HG03045 (cell line): ENCODE results near the gene ANKMY1.

Experiments
- ATAC-seq: cut with Tn5 transposase; IDR thresholded peaks from one replicate; pipeline ENCODE4 v1.9.1; 2021; ENCODE audit warnings: mild to moderate bottlenecking, moderate library complexity; ENCODE audit not compliant: unreplicated experiment

ANKMY1 gene

DNA sequence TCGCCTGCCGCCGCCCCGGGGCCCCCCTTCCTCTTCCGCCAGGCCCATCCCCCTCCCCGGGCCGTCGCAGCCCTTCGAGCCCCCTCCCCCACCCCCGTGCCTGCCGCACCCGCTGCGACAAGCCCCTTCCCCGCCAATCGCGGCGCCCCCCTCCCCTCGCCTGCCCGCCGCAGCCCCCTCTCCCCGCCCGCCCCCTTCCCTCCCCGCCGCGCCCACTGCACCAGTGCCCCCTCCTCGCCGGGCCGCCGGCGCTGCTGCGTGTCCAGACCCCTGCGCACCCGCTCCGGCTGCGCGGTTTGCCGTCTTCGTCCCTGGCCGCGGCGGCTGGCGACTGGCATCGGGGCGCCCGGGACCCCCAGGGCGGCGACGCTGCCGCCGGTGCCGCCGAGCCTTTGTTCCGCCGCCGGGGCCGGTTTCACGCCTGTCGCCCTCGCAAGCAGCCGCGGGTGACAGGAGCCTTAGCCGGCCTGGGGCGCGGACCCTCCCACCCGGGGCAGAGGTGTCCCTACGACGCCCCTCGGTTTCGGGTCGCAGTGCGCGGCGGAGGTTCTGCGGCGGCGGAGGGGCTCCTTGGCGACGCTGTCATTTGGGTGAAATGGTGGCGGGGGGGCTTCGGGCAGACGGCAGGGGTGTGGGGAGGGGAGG, 104.2 kb downstream of the ANKMY1 start:
- ATAC-seq: no peak

DNA sequence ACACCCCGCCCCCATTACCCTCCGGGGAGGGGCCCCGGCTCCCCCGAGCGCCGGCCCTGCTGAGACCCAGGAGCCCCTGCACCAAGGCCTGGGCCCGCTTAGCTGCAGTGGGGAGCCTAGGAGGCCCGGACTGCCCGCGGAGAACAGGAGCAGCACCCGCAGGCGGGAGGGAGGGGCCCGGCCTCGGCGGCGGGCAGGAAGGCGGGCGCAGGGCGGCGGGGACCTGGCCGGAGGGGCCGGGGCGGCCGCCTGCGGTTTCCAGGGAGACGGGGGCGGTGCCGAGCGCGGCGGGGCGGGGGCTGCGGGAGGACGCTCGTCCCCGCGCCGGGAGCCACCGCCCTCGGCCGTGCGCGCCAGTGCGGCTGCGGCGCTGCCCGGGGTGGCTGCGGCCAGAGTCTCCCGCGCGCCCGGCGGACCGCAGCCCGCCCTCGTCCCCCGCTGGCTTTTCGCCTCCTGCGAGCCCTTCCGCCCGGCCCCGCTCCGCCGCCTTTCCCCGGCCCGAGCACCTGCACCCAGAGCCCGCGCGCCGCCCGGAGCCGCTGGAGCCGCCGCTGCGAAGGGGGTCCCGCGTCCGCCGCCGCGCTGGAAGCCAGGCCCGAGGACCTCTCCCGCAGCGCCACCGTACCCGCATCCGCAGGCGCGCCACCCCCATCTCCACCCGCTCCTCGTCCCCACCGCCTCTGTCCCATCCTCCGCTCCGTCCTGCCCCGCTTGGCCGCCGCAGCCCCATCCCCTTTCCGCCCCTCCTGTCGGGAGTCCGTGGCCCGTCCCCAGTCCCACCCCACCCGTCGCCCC, 105.1 kb downstream of the ANKMY1 start:
- no peak for ATAC-seq

DNA sequence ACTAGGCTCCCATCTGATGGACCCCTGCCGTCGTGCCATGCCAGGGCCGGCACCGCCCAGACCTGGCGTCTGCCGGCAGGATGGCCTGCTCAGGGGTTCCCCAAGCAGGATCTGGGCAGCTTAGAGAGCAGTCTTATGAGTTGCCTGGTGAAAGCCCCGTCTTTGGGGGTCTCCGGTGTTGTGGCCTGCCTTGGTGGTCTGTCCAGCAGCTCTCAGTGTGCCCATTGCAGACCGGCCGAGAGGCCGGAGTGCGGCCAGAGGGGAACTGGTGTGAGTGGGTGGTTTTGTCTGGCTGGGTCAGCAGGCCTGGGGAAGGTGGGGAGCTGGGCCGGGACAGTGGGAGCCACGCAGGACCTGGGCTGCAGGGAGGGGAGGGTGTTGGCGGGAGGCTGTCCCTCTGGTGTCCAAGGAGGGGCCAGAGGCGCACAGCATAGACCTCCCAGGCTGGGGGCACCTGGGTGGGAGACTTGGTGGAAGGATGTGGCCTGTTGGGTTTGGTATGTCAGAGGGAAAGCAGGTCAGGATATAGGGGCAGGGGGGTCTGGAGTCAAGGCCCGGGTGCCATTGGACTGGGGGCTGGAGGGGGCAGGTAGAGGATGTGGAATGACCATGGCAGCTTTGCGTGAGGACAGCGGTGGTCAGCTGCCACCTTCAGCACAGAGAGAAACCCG, 105.9 kb downstream of the ANKMY1 start:
- ATAC-seq: no peak

DNA sequence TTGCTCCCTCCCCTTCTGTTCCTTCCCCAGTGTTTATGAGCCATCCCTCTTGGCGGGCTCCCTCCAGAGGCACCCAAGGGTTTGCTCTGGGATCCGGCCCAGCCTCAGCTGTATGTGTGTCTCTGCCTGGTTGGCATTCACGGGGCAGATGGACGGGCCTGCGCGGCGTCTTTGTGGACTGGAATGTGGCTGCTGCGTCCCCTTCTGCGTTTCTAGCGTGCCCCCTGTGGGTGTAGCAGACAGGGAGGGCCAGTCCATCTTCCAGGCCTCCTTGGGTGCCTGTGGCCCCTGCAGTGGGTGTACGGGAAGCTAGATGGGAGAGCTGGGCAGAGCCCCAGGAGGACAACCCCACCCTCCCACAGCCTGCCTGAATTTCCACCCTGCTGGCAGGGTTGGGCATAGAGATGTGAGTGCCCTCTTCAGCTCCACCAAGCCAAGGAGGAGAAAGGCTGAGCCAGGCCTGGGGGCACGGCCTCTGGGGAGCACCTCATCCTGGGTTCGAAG, 106.6 kb downstream of the ANKMY1 start:
- ATAC-seq: no peak

DNA sequence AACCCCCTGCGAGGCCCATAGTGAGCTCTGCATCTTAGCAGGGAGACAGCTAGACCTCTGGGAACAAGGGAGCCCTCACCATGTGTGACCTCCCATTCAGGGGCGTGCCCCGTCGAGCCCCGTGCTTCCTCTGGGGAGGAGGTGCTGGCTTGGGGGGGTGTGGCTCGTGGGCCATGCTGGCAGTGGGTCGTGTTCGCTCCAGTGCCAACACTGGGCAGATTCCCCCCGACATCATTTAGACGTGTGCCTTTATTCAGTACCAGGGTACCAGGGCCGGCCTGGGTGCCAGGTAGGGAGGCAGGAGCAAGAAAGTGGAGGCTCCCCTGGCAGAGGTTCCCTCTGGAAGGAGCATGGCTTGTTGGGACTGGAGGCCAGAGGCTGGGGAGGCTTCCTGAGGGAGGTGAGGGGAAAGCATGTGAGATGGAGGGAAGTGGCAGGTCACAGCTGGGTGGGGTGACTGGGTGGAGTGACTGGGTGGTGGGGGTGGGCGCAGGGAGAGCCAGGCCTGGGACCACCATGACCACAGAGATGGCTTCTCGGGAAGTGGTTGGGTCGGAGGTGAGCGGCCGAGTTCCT, 107.2 kb downstream of the ANKMY1 start:
- ATAC-seq: no peak

DNA sequence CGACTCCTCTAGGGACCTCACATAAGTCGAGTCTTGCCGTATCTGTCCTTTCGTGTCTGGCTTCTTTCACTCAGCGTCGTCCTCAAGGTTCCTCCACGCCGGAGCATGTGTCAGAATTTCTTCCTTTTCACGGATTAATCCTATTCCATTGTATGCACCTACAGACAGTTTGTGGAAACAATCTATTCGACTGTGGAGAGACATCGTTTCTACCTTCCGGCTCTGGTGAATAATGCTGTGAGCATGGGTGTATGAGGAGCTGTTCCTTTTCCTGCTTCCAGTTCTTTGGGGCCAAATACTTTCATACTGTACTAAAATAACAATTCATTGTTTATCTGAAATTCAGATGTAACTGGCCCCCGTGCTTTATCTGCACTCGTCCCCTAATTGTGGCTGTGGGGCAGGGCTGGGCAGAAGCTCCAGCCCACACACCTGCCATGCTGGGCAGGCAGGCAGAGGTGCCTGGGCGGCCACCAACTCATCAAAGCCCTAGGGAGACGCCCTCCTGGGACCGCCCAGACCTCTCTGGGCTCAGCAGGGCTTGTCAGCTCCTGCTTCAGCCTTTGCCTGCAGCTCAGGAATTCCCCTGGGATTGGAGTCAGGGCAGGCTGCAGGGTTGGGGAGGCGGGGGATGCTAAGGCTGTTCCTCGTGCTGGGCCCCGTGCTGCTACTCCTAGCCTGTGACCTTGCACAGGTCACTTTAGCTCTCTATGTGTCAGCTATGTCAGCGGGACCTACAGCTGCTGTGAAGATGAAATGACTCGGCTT, 107.8 kb downstream of the ANKMY1 start:
- no peak for ATAC-seq

DNA sequence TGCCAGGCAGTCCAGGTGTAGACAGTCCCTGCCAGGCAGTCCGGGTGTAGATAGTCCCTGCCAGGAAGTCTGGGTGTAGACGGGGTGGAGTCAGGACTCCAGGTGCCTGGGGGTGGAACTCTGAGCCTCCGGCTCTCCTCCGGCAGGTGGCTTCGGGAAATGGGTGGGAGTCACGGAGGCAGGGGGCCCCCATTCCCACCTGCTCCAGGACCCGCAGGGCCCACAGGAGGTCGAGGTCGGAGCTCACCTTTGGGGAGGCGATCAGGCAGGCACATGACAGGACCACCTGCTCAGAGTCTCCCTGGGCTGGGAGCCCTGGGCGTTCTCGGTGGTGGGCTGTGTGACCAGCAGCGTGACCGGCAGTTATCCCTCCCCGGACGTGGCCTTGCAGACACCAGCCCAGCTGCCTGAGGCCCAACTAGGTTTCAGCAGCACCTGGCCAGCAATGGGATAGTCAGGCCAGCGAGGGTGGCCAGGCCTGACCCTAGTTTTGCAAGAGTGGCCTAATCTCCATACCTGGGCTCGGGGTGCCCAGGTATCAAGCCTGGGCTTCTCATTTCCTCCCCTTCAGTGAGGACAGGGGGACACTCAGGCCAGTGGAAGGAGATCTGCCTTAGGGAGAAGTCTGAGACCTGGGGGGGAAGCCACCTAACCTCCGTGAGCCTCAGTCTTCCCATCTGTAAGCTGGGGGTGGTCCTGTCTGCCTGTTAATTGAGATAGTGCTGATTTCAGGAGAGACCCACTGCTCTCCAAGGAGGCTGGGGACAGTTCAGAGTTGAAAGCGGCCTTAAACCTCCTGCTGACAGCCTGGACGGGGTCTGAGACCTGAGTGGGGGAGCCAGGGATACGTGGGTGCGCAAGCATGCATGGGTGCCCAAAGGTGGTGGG, 109.2 kb downstream of the ANKMY1 start:
- ATAC-seq: no peak

DNA sequence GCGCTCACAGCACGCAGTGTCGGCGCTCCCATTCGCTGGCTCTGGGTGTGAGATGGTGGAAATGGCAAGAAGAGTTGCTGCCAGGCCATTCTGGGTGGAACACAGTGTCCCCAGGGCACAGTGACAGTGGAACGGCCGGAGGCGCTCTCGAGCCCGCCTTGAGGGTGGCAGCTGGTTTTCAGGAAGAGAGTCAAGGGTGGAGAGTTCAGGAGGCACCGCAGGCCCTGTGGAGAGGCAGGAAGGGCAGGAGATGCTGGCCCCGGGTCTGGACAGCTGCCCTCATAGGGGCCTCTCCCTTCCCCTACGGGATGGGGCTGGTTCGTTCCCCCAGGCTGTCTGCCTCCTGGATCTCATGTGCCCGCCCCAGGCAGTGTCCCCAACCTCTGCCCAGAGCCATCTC, 109.9 kb downstream of the ANKMY1 start:
- no peak for ATAC-seq

DNA sequence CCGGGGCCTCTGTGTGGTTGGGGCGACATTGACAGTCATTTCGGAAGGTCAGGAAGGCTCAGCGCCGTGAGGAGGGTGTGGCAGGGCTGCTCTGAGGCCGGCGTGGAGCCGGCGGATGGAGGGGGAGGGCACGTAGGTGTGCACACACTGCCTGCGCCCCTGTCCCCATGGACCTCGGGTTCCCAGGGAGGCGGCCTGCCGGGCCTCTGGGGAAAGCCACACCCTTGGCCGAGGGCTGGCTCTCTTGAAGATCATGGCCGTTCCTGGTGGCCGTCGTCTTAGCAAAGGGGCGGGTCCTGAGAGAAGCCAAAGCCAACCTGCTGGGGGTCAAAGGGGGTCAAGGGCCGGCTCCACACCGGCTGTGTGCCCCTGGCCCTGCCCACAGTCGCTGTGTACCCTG, 110.5 kb downstream of the ANKMY1 start:
- no peak for ATAC-seq

DNA sequence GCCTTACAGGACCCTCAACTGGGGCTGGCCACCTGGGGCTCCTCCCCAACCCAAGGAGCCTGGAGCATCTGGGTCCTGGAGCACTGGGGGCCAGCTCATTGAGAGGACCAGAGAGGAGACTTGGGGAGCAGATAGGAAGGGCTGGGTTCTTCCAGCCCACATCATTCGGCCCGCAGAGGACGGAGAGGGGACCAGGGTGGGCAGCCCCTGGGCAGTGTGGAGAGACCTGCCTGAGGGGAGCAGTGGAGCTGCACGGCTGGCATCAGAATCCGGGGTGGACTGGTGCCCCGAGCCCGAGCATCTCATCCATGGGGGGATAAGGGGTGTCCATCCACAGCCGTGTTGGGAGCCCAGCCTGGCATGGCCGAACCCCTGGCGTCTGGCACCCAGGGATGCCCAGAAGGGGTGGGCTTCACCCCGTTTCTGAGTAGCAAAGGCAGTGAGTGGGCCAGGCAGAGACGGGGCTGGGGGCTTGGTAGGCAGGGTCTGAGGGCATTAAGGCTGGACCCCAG, 111.1 kb downstream of the ANKMY1 start:
- no peak for ATAC-seq

DNA sequence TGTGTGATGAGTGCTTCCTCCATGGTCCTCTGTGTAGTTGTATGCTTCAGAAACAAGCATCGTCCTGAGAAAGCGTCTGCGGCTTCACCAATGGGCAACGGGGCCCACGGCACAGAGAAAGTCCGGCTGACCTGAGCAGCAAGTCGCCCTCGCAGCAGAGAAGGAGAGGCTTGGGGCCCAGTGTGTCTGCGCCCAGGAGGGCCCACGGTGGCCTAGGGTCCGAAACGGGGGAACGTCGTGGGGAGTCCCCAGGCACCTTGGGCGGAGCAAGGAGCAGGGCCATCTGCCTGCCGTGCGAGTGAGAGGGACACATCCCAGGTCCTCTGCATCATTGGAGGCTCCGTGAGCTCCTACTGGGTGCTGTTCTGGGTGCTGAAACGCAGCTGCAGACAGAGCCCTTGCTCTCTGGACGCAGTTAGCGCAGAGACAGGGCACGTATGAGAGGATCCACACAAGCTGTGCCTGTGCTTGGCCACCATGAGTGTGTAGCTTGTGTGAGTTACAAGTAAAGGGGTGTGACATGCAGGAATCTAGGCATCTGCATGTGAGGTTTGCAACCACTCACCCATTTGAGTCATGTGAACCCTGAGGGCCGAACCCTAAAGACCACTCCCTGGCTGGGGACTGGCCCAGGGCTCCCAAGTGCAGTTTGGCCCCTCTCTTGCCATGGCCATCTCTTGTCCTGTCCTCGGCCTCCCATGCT, 111.7 kb downstream of the ANKMY1 start:
- no peak for ATAC-seq

DNA sequence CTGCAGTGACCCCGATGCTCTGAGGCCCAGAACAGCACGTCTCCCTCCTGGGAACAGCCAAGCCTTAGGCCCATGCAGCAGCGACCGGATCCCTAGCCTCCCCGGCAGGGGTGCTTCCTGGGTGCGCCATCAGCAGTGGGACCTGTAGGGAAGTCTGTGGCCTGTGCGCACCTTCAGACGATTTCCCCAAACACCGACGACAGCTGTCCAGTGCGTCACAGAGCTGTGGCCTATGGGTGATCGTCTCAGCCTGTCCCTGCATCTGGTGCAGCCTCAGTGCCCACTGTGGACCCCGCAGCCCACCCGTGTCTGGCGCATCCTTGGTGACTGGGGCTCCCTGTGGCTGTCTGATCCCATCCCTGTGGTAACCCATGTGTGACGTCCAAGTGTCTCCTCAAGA, 113.3 kb downstream of the ANKMY1 start:
- no peak for ATAC-seq

DNA sequence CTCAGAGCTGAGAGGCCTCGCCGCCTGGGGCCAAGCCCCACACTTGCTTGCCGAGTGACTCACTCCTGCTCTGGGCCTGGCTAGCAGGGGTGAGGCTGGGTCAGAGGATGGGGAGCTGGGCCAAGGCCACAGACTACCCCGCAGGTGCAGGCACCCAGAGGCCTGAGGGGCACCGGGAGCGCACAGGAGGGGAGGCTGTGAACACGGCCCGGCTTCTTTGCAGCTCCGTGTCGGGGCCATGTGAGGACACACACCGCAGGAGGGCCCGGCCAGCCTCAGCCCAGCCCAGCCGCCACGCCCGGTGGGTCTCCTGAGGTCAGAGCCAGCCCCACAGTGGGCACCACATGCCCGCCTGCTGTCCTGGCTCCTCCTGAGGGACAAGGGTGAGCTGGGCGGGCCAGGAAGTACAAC, 113.9 kb downstream of the ANKMY1 start:
- no peak for ATAC-seq

DNA sequence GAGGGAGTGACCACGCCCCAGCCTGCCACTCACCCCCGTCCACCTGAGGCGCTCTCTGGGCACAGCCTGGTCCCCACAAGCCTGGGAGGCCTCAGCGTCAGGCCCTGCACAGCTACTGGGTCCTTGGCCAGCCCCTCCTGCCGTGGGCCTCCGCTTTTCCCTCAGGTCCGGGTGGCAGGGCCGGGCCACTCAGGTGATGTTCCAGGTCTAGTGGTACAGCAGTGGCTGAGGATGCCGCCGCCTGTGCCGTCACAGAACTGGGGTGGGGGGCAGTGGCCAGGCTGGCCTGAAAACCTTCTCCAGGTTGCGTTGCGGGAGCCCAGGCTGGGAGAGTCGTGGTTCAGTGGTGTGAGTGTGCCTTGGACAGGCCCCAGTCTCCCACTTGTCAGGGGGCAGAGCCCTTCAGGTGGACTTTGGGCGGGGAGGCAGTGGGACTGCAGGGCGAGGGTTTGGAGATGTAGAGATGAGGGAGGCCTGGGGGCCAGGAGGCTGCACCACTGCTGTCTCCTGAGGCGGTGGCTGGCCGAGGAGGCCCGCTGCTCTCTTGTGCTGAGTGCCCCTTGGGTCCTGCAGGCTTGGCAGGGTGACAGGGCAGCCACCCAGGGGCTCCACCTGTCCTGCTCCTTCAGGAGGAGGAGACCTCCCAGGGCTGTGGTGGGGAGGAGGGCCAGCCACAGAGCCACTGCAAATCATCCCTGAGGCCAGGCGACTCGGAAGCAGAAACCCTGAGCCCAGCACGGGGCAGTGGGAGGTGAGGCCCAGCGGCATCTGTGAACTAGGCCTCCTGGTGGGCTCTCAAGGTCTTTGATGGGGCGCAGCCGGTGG, 114.7 kb downstream of the ANKMY1 start:
- no peak for ATAC-seq

DNA sequence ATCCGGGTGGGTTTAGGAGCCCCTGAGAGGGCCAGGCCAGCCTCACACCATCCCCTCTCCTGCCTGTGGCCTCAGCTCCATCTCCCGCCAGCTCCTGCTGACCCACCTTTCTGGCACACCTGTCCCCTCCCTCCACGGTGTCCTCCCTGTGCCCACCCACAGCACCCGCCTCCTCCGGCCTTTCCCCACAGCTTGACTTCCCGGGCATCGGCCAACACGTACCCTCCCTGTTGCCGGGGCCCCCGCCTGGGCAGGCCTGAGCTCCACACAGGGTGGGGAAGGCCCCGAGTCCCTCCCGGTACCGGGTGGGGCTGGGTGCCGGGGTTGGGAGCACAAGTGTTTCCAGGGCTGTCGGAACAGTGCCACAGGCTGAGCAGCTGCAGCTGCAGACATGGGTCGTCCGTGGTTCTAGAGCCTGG, 115.8 kb downstream of the ANKMY1 start:
- ATAC-seq: no peak

DNA sequence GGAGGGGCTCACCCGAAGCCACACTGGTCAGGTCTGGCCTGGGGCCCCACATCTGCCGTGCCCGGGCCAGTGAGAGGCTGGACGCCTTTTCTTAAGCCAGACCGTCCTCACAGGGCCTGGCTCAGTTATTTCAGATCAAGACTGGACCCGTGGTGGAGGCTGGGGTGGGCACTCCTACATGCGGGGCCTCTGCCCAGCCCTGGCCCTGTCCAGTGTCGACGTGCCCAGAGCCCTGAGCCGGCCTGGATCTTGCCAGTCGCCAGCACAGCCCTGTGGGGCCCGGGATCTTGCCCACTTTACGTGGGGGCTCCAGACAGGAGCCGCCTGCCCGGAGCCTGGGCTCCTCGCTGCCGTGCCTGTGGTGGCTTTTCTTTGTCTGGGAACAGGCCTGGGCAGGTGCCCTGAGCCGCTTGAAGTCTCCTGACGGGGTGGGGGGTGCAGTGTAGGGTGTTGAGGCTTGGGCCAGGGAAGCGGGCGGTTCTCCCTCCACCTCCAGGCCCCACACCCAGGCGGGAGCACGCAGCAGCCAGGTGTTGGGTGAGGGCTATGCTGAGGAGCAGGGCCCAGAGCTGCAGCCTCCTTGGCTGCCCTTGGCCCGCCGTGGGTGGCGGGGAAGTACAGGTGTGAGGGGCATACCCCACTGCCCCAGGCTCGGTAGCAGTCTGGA, 116.3 kb downstream of the ANKMY1 start:
- no peak for ATAC-seq

DNA sequence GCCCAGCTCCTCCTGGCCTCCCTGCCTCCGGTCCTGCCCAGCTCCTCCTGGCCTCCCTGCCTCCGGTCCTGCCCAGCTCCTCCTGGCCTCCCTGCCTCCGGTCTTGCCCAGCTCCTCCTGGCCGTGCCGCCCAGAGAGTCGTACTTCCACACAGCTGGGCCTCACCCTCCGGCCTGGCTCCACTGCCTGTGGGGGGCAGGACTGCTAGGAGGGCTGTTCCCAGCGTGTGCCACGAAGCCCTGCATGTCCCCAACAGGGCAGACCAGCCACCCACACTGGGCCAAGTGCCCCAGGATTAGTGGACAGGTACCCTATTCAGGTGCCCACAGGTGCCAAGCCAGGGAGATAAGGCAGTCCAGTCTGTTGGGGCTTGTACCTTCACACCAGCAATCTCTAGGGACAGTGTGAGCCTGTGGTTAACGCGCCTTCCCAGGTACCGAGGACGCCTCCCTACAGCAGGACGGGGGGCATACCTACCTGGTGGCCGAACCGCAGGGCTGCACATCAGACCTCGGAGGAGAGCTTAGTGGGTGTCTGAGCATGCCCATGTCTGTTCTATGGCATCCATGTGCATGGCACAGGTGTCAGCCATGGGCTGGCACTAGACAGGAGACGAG, 117.0 kb downstream of the ANKMY1 start:
- no peak for ATAC-seq
